Stimulated activated CD8-positive, alpha-beta memory T cell treated with anti-CD3 and anti-CD28 coated beads, Interleukin-15, amount 100 ng/mL, for 24 hours (primary cell): Measurements from ENCODE around the gene UFC1.

Source experiments
- DNase-seq: peaks from one replicate; pipeline ENCODE4 v3.0.0-alpha.2; 2020; ENCODE audit warnings: low read depth

The UFC1 gene

GRCh38 chr1:161171191-161171590 is 17.4 kb downstream of the UFC1 start:
- no peak for DNase-seq

GRCh38 chr1:161171696-161172095 is 17.9 kb downstream of the UFC1 start:
- no peak for DNase-seq

GRCh38 chr1:161172349-161172748 is 18.6 kb downstream of the UFC1 start:
- DNase-seq = no peak

- DNase-seq = no peak
Measured at GRCh38 chr1:161172776-161173376, 19.1 kb downstream of the UFC1 start.

- no peak for DNase-seq
Measured at GRCh38 chr1:161173711-161174110, 19.9 kb downstream of the UFC1 start.

- no peak for DNase-seq
Measured at GRCh38 chr1:161174911-161175310, 21.1 kb downstream of the UFC1 start.

- no peak for DNase-seq
Measured at GRCh38 chr1:161175771-161176453, 22.1 kb downstream of the UFC1 start.

GRCh38 chr1:161176468-161177111 is 22.8 kb downstream of the UFC1 start:
- no peak for DNase-seq

- peak; percentile 99 for DNase-seq
Measured at GRCh38 chr1:161177112-161177935, 23.5 kb downstream of the UFC1 start, which contains the start of gene B4GALT3. B4GALT3 (minus strand) TSS chr1:161177507; CDS start chr1:161176060, 1,447 bp downstream.

- DNase-seq = no peak
Measured at GRCh38 chr1:161177936-161178244, 24.1 kb downstream of the UFC1 start.

GRCh38 chr1:161179698-161180097 is 25.9 kb downstream of the UFC1 start:
- no peak for DNase-seq

GRCh38 chr1:161180639-161181038 is 26.9 kb downstream of the UFC1 start:
- DNase-seq = no peak

- DNase-seq = no peak
Measured at GRCh38 chr1:161182214-161182613, 28.4 kb downstream of the UFC1 start.

- DNase-seq = no peak
Measured at GRCh38 chr1:161185282-161185682, 31.5 kb downstream of the UFC1 start.

- no peak for DNase-seq
Measured at GRCh38 chr1:161185732-161186311, 32.0 kb downstream of the UFC1 start.

GRCh38 chr1:161187311-161187710 is 33.5 kb downstream of the UFC1 start:
- DNase-seq = no peak

- DNase-seq = no peak
Measured at GRCh38 chr1:161188381-161188780, 34.6 kb downstream of the UFC1 start.

- DNase-seq = no peak
Measured at GRCh38 chr1:161189036-161189435, 35.3 kb downstream of the UFC1 start.

- no peak for DNase-seq
Measured at GRCh38 chr1:161190962-161191521, 37.3 kb downstream of the UFC1 start.

GRCh38 chr1:161191971-161192370 is 38.2 kb downstream of the UFC1 start:
- no peak for DNase-seq

GRCh38 chr1:161192476-161193465 is 39.0 kb downstream of the UFC1 start:
- no peak for DNase-seq
